ENCODE data around the gene AKT2. TPM values are rescaled to one million over a fixed set of nuclear protein-coding genes. Genes with fewer than 3 reads are reported as not detected.

The AKT2 gene
- total and polyA plus RNA-seq, 2 of the 8 experiments (the other 6 are each of a cell fraction or from before 2014, with no cell fraction given) = 151 to 183 TPM

DNA sequence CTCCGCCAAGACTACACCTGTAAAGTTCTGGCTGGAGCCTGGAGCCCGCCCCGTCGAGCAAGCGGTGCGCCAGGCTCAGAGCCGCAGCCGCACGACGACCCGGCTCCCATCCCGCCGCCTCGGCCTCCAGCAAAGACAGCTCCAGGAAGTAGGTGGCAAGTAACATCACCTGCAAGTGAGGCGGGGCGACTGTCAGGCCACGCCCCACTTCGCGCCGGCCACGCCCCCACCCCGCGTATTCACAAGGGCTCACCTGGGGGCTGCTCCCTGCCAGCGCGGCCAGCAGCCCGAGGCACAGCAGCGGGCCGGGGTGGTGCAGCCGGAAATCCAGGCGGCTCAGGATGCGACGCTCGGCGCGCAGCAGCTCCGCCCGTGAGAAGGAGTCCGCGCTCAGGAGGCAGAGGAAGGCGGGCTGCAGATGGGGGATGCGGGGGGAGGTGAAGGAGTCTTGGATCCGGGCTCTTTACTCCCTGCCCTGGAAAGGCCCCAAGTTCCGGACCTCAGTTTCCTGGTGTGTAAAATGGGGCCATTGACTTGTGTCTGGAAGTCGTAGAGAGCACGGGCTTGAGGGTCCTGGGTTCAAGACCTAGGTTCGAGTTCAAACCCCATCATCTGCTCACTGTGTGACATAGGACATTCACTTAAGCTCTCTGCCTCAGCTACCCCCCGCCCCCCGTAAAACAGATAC lies 61.9 kb downstream of the AKT2 start:
- H4K20me1 ChIP-seq (replicated peaks in 1 of 2; ENCODE audit: control insufficient read depth in 1 of 2, insufficient read depth in 2 of 2, low read length in 2 of 2) = no peaks in the 10 kb centered on the region
- peaks cover 0 to 4% (median 3%) of the 10 kb centered on the region in 4 experiments; a peak in 5 of 7 replicates for H3K4me1 ChIP-seq (replicated peaks in 1 of 4; ENCODE audit: control insufficient read depth in 3 of 4, insufficient read depth in 4 of 4, low read length in 3 of 4)
- no peaks in the 10 kb centered on the region for H3K79me2 ChIP-seq (ENCODE audit: control insufficient read depth in 1 of 2, insufficient read depth in 2 of 2, low read length in 2 of 2)
- H4K91ac ChIP-seq (replicated peaks; ENCODE audit: insufficient read length, low read length) = no peak overlapping the region
- H2BK12ac ChIP-seq (ENCODE audit: low read depth, low read length) = no peak overlapping the region
- H3K14ac ChIP-seq (ENCODE audit: insufficient read length) = no peak overlapping the region
- H3K56ac ChIP-seq (replicated peaks; ENCODE audit: insufficient read length, low read depth, low read length) = no peak overlapping the region
- CTCF ChIA-PET (ENCODE audit: partially characterized antibody) = interaction anchor here (0.8 to 2.1 kb wide), 10 partner anchors 9 to 84 kb away, joined by 3 to 11 read pairs (median 4); no protein-coding TSS in a partner anchor
- H2BK120ac ChIP-seq (replicated peaks; ENCODE audit: low read depth, low read length) = no peak overlapping the region
- H4K5ac ChIP-seq (ENCODE audit: insufficient read length, low read depth, low read length) = no peak overlapping the region
- H2BK5ac ChIP-seq (ENCODE audit: low read depth, low read length) = no peak overlapping the region
- POLR2A ChIA-PET (ENCODE audit: partially characterized antibody) = interaction anchor here (0.7 to 1.5 kb wide), 5 partner anchors 8 to 159 kb away, joined by 3 to 6 read pairs (median 4); no protein-coding TSS in a partner anchor
- peaks cover 0 to 5% of the 10 kb centered on the region in 2 experiments; a peak in 1 of 4 replicates for H3K9me3 ChIP-seq (ENCODE audit: insufficient read depth in 2 of 2, low read depth in 1 of 2, low read length in 1 of 2)
- H3K79me1 ChIP-seq (ENCODE audit: low read depth, low read length) = no peaks in the 10 kb centered on the region
- FAIRE-seq = no peak
- no peak overlapping the region for H2BK15ac ChIP-seq (ENCODE audit: low read length)
- no peak overlapping the region; the same call in 1 of the 2 replicates for H3K18ac ChIP-seq (ENCODE audit: extremely low read depth, low read length)
- no peak overlapping the region; a peak in 1 of 7 replicates for H3K9ac ChIP-seq (replicated peaks in 1 of 4; ENCODE audit: extremely low read depth in 1 of 4, low read depth in 3 of 4, low read length in 3 of 4)
- no peak overlapping the region for H2BK20ac ChIP-seq (ENCODE audit: low read length)
- peak; percentile 85 to 89 for DNase-seq (ENCODE audit: low read depth in 1 of 2, low spot score in 2 of 2)
- H3K4ac ChIP-seq (replicated peaks; ENCODE audit: insufficient read length, low read depth, low read length) = no peak overlapping the region
- H2AFZ ChIP-seq (ENCODE audit: low read length) = no peak overlapping the region
- no peaks in the 10 kb centered on the region for H3K36me3 ChIP-seq (ENCODE audit: control insufficient read depth in 2 of 4, insufficient read depth in 4 of 4, low read length in 3 of 4)
- WGBS, 2 experiments (ENCODE audit: extremely low coverage in 1 of 2, insufficient coverage in 1 of 2, insufficient read length in 1 of 2, insufficient replicate concordance in 2 of 2, low coverage in 1 of 2, low lambda C conversion rate in 2 of 2, missing lambda C conversion rate in 1 of 2) = 34% methylated on average over 47 of the region's 48 CpGs; no CpG with 5 or more reads in 1 of the 2 experiments
- H3K4me3 ChIP-seq (ENCODE audit: extremely low read depth in 1 of 4, insufficient read depth in 2 of 4, low read depth in 3 of 4, low read length in 4 of 4) = peak overlapping the region in 1 of 4 experiments; percentile 43; a peak in 2 of 8 replicates
- H3K27ac ChIP-seq (ENCODE audit: low read depth, low read length) = no peak overlapping the region
- peak overlapping the region; percentile 42 to 62 for H3K4me2 ChIP-seq (ENCODE audit: insufficient read depth in 1 of 2, low read depth in 2 of 2, low read length in 2 of 2)
- no peak overlapping the region for H3K23ac ChIP-seq (ENCODE audit: insufficient read length)
- no peak overlapping the region for H2AK5ac ChIP-seq (ENCODE audit: low read depth, low read length)
- H3K27me3 ChIP-seq (replicated peaks in 1 of 4; ENCODE audit: control insufficient read depth in 3 of 4, extremely low read depth in 1 of 4, insufficient read depth in 3 of 4, low read length in 3 of 4) = peaks cover 3 to 33% (median 17%) of the 10 kb centered on the region in 4 experiments; a peak in 6 of 7 replicates
- peaks cover 5% of the 10 kb centered on the region for H3K23me2 ChIP-seq (ENCODE audit: low read depth, low read length)
- peak overlapping the region; percentile 89 for H4K8ac ChIP-seq (ENCODE audit: extremely low read depth, insufficient read depth, low read length)
- TF ChIP-seq, protein P1, sequence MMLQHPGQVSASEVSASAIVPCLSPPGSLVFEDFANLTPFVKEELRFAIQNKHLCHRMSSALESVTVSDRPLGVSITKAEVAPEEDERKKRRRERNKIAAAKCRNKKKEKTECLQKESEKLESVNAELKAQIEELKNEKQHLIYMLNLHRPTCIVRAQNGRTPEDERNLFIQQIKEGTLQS (IDR thresholded peaks at IDR 0.05; ENCODE audit: insufficient read depth, low read depth, low read length) = no peak
- TF ChIP-seq RFX5 (IDR thresholded peaks at IDR 0.05; ENCODE audit: borderline replicate concordance, low read depth, low read length) = no peak
- TF ChIP-seq SAP30 (IDR thresholded peaks at IDR 0.05; ENCODE audit: insufficient read depth, insufficient replicate concordance, low read length) = no peak
- TF ChIP-seq HDAC2 (IDR thresholded peaks at IDR 0.05; ENCODE audit: borderline replicate concordance in 1 of 2, low read depth in 2 of 2, low read length in 2 of 2) = peak in 1 of 2 experiments; percentile 90; a peak in 1 of 4 replicates
- TF ChIP-seq SP1 (IDR thresholded peaks at IDR 0.05; ENCODE audit: low read depth, low read length) = no peak
- no peak for TF ChIP-seq GTF2F1 (IDR thresholded peaks at IDR 0.05; ENCODE audit: borderline replicate concordance, low read depth, low read length)
- no peak for TF ChIP-seq BRCA1 (IDR thresholded peaks at IDR 0.05; ENCODE audit: low read depth, low read length)
- no peak for TF ChIP-seq EGR1 (IDR thresholded peaks at IDR 0.05; ENCODE audit: borderline replicate concordance, low read depth, low read length)
- TF ChIP-seq, protein P2, sequence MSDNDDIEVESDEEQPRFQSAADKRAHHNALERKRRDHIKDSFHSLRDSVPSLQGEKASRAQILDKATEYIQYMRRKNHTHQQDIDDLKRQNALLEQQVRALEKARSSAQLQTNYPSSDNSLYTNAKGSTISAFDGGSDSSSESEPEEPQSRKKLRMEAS (IDR thresholded peaks at IDR 0.05) = peak; percentile 54; the same call in 1 of the 2 replicates
- no peak for TF ChIP-seq SUZ12 (IDR thresholded peaks at IDR 0.05; ENCODE audit: low read length)
- TF ChIP-seq ASH2L (IDR thresholded peaks at IDR 0.05; ENCODE audit: low read length) = peak; percentile 38

Measured in H1 (cell line).